PC-9 (cell line): ENCODE results near the gene SLC39A8. TPM values are rescaled to one million over a fixed set of nuclear protein-coding genes. Genes with fewer than 3 reads are reported as not detected.

Experiments used
- BruUV-seq: library from RNA; stranded (reverse); fragments of 400-500 nt; replicated peaks from 2 replicates; lab custom pipeline; 2021; lab: Mats Ljungman, UMichigan
- CTCF ChIA-PET: fragments of 300-600 bp; sonication (Branson Sonifier 250); formaldehyde crosslinking; loops from one replicate; lab custom pipeline; 2022; ENCODE audit warnings: antibody characterized with exemption; lab: Charles Lee
- POLR2A ChIA-PET: fragments of 300-600 bp; sonication (Branson Sonifier 250); formaldehyde crosslinking; loops from one replicate; lab custom pipeline; 2022; ENCODE audit warnings: antibody characterized with exemption; ENCODE audit not compliant: unreplicated experiment; lab: Charles Lee
- DNase-seq, 2 experiments: peaks; one replicate each; pipeline versions ENCODE4 v3.0.0 to v3.0.0-alpha.2; 2015 to 2022; ENCODE audit warnings: mixed read lengths in 1 of 2
- H2AFZ ChIP-seq: fragments of 200-600 bp; sonication (generic); 2 replicates; pipeline ENCODE4 v1.8.1; 2017; ENCODE audit warnings: antibody characterized with exemption
- H3F3A ChIP-seq: fragments of 200-600 bp; sonication (generic); 2 replicates; pipeline ENCODE4 v1.8.1; 2017; ENCODE audit warnings: antibody characterized with exemption, mild to moderate bottlenecking, low read depth; ENCODE audit not compliant: insufficient read depth
- H3K27ac ChIP-seq: fragments of 200-600 bp; sonication (generic); 2 replicates; pipeline ENCODE4 v1.6.1; 2016; ENCODE audit warnings: mixed run types
- H3K27me3 ChIP-seq: fragments of 200-600 bp; sonication (generic); 2 replicates; pipeline ENCODE4 v1.6.1; 2016; ENCODE audit warnings: low read depth, mixed run types; ENCODE audit not compliant: insufficient read depth
- H3K36me3 ChIP-seq: fragments of 200-600 bp; sonication (generic); 2 replicates; pipeline ENCODE4 v1.6.1; 2016; ENCODE audit warnings: low read depth, mixed run types
- H3K4me1 ChIP-seq: fragments of 200-600 bp; sonication (generic); replicated peaks from 2 replicates; pipeline ENCODE4 v1.6.1; 2016; ENCODE audit warnings: mixed run types; ENCODE audit not compliant: insufficient read depth
- H3K4me2 ChIP-seq: fragments of 200-600 bp; sonication (generic); 2 replicates; pipeline ENCODE4 v1.6.1; 2017; ENCODE audit warnings: mixed run types
- H3K4me3 ChIP-seq: fragments of 200-600 bp; sonication (generic); 2 replicates; pipeline ENCODE4 v1.6.1; 2016; ENCODE audit warnings: mixed run types
- H3K79me2 ChIP-seq: fragments of 200-600 bp; sonication (generic); 2 replicates; pipeline ENCODE4 v1.6.1; 2017; ENCODE audit warnings: low read depth, mixed run types
- H3K9me2 ChIP-seq: fragments of 200-600 bp; sonication (generic); 2 replicates; pipeline ENCODE4 v1.8.1; 2017; ENCODE audit warnings: mild to moderate bottlenecking; ENCODE audit not compliant: insufficient read depth
- H3K9me3 ChIP-seq: fragments of 200-600 bp; sonication (generic); 2 replicates; pipeline ENCODE4 v1.8.1; 2016; ENCODE audit warnings: low read depth; ENCODE audit not compliant: insufficient read depth
- H4K20me1 ChIP-seq: fragments of 200-600 bp; sonication (generic); 2 replicates; pipeline ENCODE4 v1.8.1; 2017; ENCODE audit not compliant: insufficient read depth
- CTCF ChIP-seq: fragments of 200-600 bp; sonication (generic); conservative IDR thresholded peaks from 2 replicates; pipeline ENCODE4 v1.6.1; 2017; ENCODE audit warnings: mixed run types, antibody characterized with exemption, mild to moderate bottlenecking, moderate library complexity
- EZH2 ChIP-seq: fragments of 200-600 bp; sonication (generic); IDR thresholded peaks from 2 replicates; pipeline ENCODE4 v1.8.0; 2017; ENCODE audit warnings: antibody characterized with exemption, low read depth
- intact Hi-C: fragments of 100-400 bp; cut with micrococcal nuclease; formaldehyde crosslinking; loops from one replicate; pipeline ENCODE4 v1.10.0; 2022; ENCODE audit not compliant: unreplicated experiment
- total RNA-seq: library from RNA; stranded (reverse); gene quantifications from 2 replicates; pipeline ENCODE4 v1.2.3, GENCODE V29; 2021

Gene SLC39A8
- total RNA-seq, 1 experiment from 2014 or later: 14.5 TPM

GRCh38 chr4:102234243-102234838 is 110.9 kb downstream of the SLC39A8 start:
- BruUV-seq: no TSS peak
- Histone ChIP-seq H3K4me3 (no peak overlapping the region), H3K9me2 (no peaks in the 10 kb centered on the region), H3K79me2 (no peaks in the 10 kb centered on the region), H3F3A (no peaks in the 10 kb centered on the region), H3K36me3 (no peaks in the 10 kb centered on the region), H3K9me3 (no peaks in the 10 kb centered on the region), H3K27ac (no peak overlapping the region), H2AFZ (no peak overlapping the region), H3K4me2 (no peak overlapping the region), H4K20me1 (no peaks in the 10 kb centered on the region), H3K4me1 (no peaks in the 10 kb centered on the region), H3K27me3 (no peaks in the 10 kb centered on the region)
- ChIA-PET CTCF (no interaction called here), POLR2A (no interaction called here)
- no peak for DNase-seq
- TF ChIP-seq EZH2 (no peak), CTCF (no peak)
- intact Hi-C loops: no loop called here

GRCh38 chr4:102230194-102230593 is 115.1 kb downstream of the SLC39A8 start:
- H3K9me2 ChIP-seq: no peaks in the 10 kb centered on the region
- H2AFZ ChIP-seq: no peak overlapping the region
- H3K9me3 ChIP-seq: no peaks in the 10 kb centered on the region
- ChIA-PET POLR2A (no interaction called here), CTCF (no interaction called here)
- no peak overlapping the region for H3K27ac ChIP-seq
- intact Hi-C loops: no loop called here
- H4K20me1 ChIP-seq: no peaks in the 10 kb centered on the region
- TF ChIP-seq CTCF (no peak), EZH2 (no peak)
- H3K27me3 ChIP-seq: no peaks in the 10 kb centered on the region
- H3K4me1 ChIP-seq: no peaks in the 10 kb centered on the region
- no TSS peak for BruUV-seq
- H3F3A ChIP-seq: no peaks in the 10 kb centered on the region
- H3K36me3 ChIP-seq: no peaks in the 10 kb centered on the region
- H3K4me3 ChIP-seq: no peak overlapping the region
- no peaks in the 10 kb centered on the region for H3K79me2 ChIP-seq
- H3K4me2 ChIP-seq: no peak overlapping the region
- no peak for DNase-seq

DNA sequence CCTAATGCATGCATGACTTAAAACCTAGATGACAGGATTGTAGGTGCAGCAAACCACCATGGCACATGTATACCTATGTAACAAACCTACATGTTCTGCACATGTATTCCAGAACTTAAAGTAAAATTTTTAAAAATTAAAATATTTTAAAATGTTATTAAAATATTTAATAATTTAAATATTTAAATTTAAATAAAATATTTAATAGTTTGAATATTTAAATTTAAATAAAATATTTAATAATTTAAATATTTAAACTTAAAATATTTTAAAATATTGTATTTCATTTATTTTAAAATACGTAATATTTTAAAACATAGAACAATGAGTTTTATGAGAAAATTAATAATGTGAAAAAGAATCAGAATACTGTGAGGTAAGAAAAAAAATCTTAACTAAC is 117.9 kb downstream of the SLC39A8 start:
- Histone ChIP-seq H3K4me2 (no peak overlapping the region), H3K9me3 (no peaks in the 10 kb centered on the region), H3K27ac (no peak overlapping the region), H3K4me1 (no peaks in the 10 kb centered on the region), H3K4me3 (no peak overlapping the region), H2AFZ (no peak overlapping the region), H3K79me2 (no peaks in the 10 kb centered on the region), H3K36me3 (no peaks in the 10 kb centered on the region), H4K20me1 (no peaks in the 10 kb centered on the region), H3K27me3 (no peaks in the 10 kb centered on the region), H3K9me2 (no peaks in the 10 kb centered on the region), H3F3A (no peaks in the 10 kb centered on the region)
- DNase-seq: no peak
- no TSS peak for BruUV-seq
- ChIA-PET CTCF (no interaction called here), POLR2A (no interaction called here)
- intact Hi-C loops: no loop called here
- TF ChIP-seq CTCF (no peak), EZH2 (no peak)
